Type B pancreatic cell (in vitro differentiated cells): ENCODE data around the gene ALKBH1. TPM values are rescaled to one million over a fixed set of nuclear protein-coding genes. Genes with fewer than 3 reads are reported as not detected.
"Not testable (repeated sequence)": the region's sequence is repeated elsewhere in the genome, so short reads cannot be mapped to it uniquely, and the experiment has no call there.

ENCODE experiments used
- DNase-seq: peaks from one replicate; pipeline ENCODE4 v3.0.0; 2021; ENCODE audit warnings: mixed read lengths; ENCODE audit not compliant: unreplicated experiment; ENCODE audit errors: extremely low spot score
- H3K27ac Mint-ChIP-seq: 2 replicates; pipeline ENCODE4 v1.8.0; 2021; ENCODE audit warnings: mild to moderate bottlenecking, mixed read lengths
- H3K27me3 Mint-ChIP-seq: 2 replicates; pipeline ENCODE4 v1.8.0; 2021; ENCODE audit warnings: mixed read lengths
- H3K36me3 Mint-ChIP-seq: 2 replicates; pipeline ENCODE4 v1.8.0; 2021; ENCODE audit warnings: mixed read lengths
- H3K4me1 Mint-ChIP-seq: one replicate; pipeline ENCODE4 v1.8.0; 2021; ENCODE audit warnings: mixed read lengths; ENCODE audit not compliant: unreplicated experiment
- H3K4me3 Mint-ChIP-seq: 2 replicates; pipeline ENCODE4 v1.8.0; 2021; ENCODE audit warnings: mild to moderate bottlenecking, mixed read lengths
- H3K9me3 Mint-ChIP-seq: 2 replicates; pipeline ENCODE4 v1.8.0; 2021; ENCODE audit warnings: mixed read lengths
- total RNA-seq: library from RNA; stranded (reverse); gene quantifications from 2 replicates; pipeline ENCODE4 v1.2.1, GENCODE V29; 2021; ENCODE audit warnings: low replicate concordance
- TF ChIP-seq, protein P1 (sequence below): fragments of 200-600 bp; sonication (generic); conservative IDR thresholded peaks from 2 replicates; pipeline ENCODE4 v1.5.0; 2021; ENCODE audit warnings: antibody characterized with exemption, mild to moderate bottlenecking

Gene ALKBH1
- total RNA-seq, 1 donor from 2014 or later = 14.5 TPM

DNA sequence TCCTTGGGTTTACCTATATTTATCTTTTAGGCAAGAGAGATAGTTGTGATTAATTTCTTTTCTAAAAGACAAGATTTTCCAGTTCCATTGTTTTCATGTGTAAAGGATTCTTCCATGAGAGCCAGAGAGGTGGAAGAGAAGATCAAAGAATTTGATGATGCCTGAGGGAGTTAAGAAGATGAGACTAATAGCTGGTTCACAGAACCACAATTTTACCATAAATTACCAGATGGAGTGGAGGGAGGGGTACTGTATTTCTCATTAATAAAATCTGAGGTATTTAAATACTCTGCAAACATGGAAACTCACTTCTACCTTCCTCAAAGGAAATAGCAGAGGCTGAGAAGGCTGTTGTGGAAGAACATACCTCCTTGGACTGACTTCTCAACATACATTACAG is 34.6 kb downstream of the ALKBH1 start:
- Mint-ChIP-seq H3K27me3 (no peaks in the 10 kb centered on the region), H3K27ac (peak overlapping the region; percentile 79), H3K4me3 (peak overlapping the region; percentile 12), H3K9me3 (no peaks in the 10 kb centered on the region), H3K36me3 (peaks cover 24% of the 10 kb centered on the region), H3K4me1 (no peaks in the 10 kb centered on the region)
- no peak for DNase-seq
- TF ChIP-seq, protein P1, sequence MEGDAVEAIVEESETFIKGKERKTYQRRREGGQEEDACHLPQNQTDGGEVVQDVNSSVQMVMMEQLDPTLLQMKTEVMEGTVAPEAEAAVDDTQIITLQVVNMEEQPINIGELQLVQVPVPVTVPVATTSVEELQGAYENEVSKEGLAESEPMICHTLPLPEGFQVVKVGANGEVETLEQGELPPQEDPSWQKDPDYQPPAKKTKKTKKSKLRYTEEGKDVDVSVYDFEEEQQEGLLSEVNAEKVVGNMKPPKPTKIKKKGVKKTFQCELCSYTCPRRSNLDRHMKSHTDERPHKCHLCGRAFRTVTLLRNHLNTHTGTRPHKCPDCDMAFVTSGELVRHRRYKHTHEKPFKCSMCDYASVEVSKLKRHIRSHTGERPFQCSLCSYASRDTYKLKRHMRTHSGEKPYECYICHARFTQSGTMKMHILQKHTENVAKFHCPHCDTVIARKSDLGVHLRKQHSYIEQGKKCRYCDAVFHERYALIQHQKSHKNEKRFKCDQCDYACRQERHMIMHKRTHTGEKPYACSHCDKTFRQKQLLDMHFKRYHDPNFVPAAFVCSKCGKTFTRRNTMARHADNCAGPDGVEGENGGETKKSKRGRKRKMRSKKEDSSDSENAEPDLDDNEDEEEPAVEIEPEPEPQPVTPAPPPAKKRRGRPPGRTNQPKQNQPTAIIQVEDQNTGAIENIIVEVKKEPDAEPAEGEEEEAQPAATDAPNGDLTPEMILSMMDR = no peak

DNA sequence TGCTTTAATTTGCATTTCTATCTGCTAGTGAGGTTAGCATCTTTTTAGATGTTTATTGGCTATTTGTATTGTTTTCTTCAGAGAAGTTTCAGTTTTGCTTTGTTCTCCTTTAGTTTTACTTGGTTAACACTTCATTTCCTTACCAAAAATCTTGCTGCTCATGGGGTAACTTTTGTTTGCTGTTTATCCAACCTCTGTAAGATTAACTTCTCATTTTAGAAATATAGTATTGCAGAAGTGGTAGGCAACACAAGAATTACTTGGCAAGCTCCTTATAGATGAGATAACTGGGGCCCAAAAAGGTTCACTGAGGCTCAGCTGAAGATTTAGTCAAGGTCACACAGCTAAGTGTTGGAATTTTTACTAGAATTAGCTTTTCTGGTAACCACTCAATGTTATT is 40.5 kb downstream of the ALKBH1 start:
- Mint-ChIP-seq H3K4me1 (peaks cover 7% of the 10 kb centered on the region), H3K4me3 (no peak overlapping the region), H3K36me3 (no peaks in the 10 kb centered on the region), H3K27me3 (no peaks in the 10 kb centered on the region), H3K27ac (no peak overlapping the region), H3K9me3 (no peaks in the 10 kb centered on the region)
- DNase-seq = no peak
- TF ChIP-seq, protein P1 = no peak

DNA sequence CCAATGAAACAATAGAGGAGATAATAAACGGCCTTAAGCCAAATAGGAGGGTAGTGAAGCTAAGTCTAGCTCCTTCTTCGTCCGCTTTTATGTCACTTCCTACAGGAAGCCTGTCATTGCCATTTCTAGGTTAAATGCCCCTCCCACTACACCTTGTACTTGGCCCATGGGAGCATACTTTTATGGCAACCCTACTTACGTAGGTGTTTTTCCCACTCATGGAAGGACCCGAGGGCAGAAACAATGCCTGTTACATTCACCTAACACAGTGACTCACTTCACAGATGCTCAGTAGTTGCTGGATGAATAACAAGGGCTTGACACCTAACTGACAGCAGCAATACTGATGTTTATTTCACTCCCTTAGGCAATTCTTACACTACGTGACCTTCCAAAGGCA is 44.5 kb downstream of the ALKBH1 start:
- TF ChIP-seq, protein P1 = no peak
- Mint-ChIP-seq H3K27ac (peak overlapping the region; percentile 93), H3K9me3 (no peaks in the 10 kb centered on the region), H3K36me3 (no peaks in the 10 kb centered on the region), H3K4me1 (peaks cover 21% of the 10 kb centered on the region), H3K27me3 (peaks cover 4% of the 10 kb centered on the region), H3K4me3 (peak overlapping the region; percentile 39)
- DNase-seq = no peak

DNA sequence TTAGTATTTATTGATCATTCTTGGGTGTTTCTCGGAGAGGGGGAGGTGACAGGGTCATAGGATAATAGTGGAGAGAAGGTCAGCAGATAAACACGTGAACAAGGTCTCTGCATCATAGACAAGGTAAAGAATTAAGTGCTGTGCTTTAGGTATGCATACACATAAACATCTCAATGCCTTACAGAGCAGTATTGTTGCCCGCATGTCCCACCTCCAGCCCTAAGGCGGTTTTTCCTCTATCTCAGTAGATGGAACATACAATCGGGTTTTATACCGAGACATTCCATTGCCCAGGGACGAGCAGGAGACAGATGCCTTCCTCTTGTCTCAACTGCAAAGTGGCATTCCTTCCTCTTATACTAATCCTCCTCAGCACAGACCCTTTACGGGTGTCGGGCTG is 46.3 kb downstream of the ALKBH1 start:
- peak overlapping the region; percentile 41 for H3K27ac Mint-ChIP-seq
- H3K9me3 Mint-ChIP-seq, H3K27me3 Mint-ChIP-seq, DNase-seq, H3K4me3 Mint-ChIP-seq, H3K36me3 Mint-ChIP-seq: not testable (repeated sequence)
- H3K4me1 Mint-ChIP-seq = peaks cover 21% of the 10 kb centered on the region

DNA sequence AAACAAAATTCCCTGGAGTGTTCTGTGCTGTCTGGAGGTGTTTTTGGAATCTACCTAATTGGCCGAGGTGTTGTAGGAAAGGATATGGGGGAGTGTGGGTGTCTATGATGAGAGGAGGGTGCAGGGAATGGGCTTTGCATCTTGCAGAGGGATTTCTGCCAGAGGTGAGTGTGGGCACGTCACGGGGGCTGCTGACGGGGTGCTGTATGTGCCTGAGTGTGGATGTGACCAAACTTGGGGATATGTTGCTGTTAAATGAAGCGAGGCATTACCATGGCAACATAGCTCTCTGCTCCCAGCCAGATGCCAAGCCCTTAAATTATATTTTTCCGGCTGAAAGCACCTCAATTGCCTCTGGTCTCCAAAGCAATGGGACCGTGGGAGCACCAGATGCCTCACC is 47.1 kb downstream of the ALKBH1 start:
- no peak overlapping the region for H3K4me3 Mint-ChIP-seq
- no peaks in the 10 kb centered on the region for H3K9me3 Mint-ChIP-seq
- TF ChIP-seq, protein P1 = no peak
- DNase-seq = no peak
- H3K4me1 Mint-ChIP-seq = peaks cover 21% of the 10 kb centered on the region
- H3K27ac Mint-ChIP-seq = peak overlapping the region; percentile 46
- H3K36me3 Mint-ChIP-seq = no peaks in the 10 kb centered on the region
- peaks cover 4% of the 10 kb centered on the region for H3K27me3 Mint-ChIP-seq

DNA sequence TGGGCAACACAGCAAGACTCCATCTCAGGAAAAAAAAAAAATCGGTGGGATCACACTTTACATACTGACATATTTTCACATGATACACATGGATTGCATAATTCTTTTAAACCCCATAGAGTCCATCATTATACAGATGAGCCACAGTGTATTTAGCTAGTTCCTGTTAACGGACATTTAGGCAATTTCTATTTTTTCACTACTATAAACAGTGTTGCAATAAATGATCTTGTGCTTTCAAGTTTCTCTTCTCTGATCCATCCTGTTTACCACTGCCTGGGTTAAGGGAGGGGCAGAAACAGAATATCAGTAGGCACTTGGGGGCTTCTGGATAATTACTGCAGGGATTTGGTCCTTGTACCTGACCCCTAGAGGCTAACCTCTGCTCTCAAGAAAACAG is 48.0 kb downstream of the ALKBH1 start:
- H3K36me3 Mint-ChIP-seq = no peaks in the 10 kb centered on the region
- DNase-seq = no peak
- H3K27ac Mint-ChIP-seq = no peak overlapping the region
- TF ChIP-seq, protein P1 = no peak
- H3K9me3 Mint-ChIP-seq = no peaks in the 10 kb centered on the region
- peaks cover 8% of the 10 kb centered on the region for H3K27me3 Mint-ChIP-seq
- H3K4me1 Mint-ChIP-seq = peaks cover 27% of the 10 kb centered on the region
- H3K4me3 Mint-ChIP-seq = no peak overlapping the region
